ENCODE data around the gene BRD9. TPM values are rescaled to one million over a fixed set of nuclear protein-coding genes. Genes with fewer than 3 reads are reported as not detected.

BRD9 gene
- total and polyA plus RNA-seq, 2 donors (not counting 3 experiments of a cell fraction or from before 2014, with no cell fraction given): 17.6 to 67.6 TPM

DNA sequence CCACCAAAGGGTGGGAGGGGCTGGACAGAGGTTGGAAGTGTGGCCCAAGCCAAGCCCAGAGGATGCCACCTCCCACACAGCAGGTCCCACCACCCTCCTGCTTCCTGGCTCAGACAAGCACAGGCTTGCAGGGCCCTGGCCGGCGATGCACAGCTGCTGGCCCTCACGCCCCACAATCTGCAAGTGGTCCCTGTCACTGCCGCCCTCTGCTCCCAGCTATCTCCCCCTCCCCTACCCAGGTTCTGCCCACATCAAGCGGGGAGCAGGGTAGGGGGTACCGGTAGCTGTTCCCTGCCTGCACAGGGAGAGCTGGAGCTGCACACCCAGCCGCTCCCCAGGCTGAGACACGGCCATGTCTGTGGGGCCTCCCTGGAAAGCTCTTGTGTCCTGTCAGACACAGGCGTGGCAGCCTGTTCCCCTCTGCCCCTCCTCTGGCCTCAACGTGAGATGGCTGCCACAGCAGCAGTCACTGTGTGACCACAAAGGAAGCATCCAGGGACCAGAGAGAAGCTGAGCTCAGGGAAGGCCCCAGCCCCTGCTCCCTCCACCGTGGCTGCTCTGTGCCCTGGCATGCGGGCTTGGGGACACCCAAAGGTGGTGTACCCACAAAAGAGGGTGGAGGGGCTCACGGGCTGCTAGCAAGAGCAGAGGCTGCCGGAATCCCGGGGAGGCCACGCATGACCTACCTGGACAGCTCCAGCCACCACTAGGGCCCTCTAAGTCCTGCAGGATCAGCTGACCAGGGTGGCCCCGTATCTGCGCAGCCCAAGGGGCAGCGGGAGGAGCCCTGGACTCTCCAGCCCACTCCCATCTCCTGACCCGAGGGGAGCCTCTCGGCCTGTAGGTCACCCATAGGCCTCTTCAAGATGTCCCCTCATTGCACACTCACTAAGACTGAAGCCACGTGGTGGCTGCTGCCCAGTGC, 30.9 kb downstream of the BRD9 start:
- Histone ChIP-seq H3K27ac (ENCODE audit: insufficient read depth, low read depth, low read length) (no peak overlapping the region), H3K79me2 (ENCODE audit: control insufficient read depth, insufficient read depth, low read length) (no peaks in the 10 kb centered on the region), H4K20me1 (replicated peaks; ENCODE audit: control insufficient read depth, extremely low read depth, insufficient read depth, low read length) (no peaks in the 10 kb centered on the region), H3K4me2 (ENCODE audit: insufficient read depth, low read length) (no peak overlapping the region), H3K9ac (replicated peaks; ENCODE audit: extremely low read depth, insufficient read depth, low read length) (no peak overlapping the region), H3K9me1 (replicated peaks; ENCODE audit: control insufficient read depth, extremely low read depth, insufficient read depth, low read length) (no peaks in the 10 kb centered on the region), H3K36me3 (ENCODE audit: control insufficient read depth in 2 of 2, extremely low read depth in 1 of 2, insufficient read depth in 2 of 2, low read length in 2 of 2) (peaks cover 0 to 22% of the 10 kb centered on the region in 2 experiments), H3K9me3 (replicated peaks; ENCODE audit: control insufficient read depth, insufficient read depth, low read length) (no peaks in the 10 kb centered on the region), H2AFZ (ENCODE audit: low read depth, low read length) (no peak overlapping the region), H3K4me3 (replicated peaks in 1 of 3; ENCODE audit: insufficient read depth in 1 of 3, low read depth in 1 of 3, low read length in 3 of 3) (no peak overlapping the region), H3K27me3 (ENCODE audit: control insufficient read depth in 2 of 2, insufficient read depth in 2 of 2, low read length in 2 of 2) (no peaks in the 10 kb centered on the region), H3K4me1 (ENCODE audit: control insufficient read depth, extremely low read depth, insufficient read depth, low read length) (no peaks in the 10 kb centered on the region)
- TF ChIP-seq, protein P1, sequence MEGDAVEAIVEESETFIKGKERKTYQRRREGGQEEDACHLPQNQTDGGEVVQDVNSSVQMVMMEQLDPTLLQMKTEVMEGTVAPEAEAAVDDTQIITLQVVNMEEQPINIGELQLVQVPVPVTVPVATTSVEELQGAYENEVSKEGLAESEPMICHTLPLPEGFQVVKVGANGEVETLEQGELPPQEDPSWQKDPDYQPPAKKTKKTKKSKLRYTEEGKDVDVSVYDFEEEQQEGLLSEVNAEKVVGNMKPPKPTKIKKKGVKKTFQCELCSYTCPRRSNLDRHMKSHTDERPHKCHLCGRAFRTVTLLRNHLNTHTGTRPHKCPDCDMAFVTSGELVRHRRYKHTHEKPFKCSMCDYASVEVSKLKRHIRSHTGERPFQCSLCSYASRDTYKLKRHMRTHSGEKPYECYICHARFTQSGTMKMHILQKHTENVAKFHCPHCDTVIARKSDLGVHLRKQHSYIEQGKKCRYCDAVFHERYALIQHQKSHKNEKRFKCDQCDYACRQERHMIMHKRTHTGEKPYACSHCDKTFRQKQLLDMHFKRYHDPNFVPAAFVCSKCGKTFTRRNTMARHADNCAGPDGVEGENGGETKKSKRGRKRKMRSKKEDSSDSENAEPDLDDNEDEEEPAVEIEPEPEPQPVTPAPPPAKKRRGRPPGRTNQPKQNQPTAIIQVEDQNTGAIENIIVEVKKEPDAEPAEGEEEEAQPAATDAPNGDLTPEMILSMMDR (IDR thresholded peaks at IDR 0.05; ENCODE audit: extremely low read depth in 1 of 2, insufficient read depth in 1 of 2, low read depth in 1 of 2, low read length in 2 of 2): no peak
- no peak for TF ChIP-seq EZH2 (IDR thresholded peaks at IDR 0.05; ENCODE audit: borderline replicate concordance, low read depth, low read length, severe bottlenecking)
- no peak for TF ChIP-seq MYC (IDR thresholded peaks at IDR 0.05; ENCODE audit: low read depth, low read length)
- no peak for TF ChIP-seq JUN (IDR thresholded peaks at IDR 0.05; ENCODE audit: borderline replicate concordance, insufficient read depth, insufficient read length, low read depth)
- TF ChIP-seq, protein P2, sequence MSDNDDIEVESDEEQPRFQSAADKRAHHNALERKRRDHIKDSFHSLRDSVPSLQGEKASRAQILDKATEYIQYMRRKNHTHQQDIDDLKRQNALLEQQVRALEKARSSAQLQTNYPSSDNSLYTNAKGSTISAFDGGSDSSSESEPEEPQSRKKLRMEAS (IDR thresholded peaks at IDR 0.05; ENCODE audit: insufficient read depth, insufficient read length): no peak
- no peak for TF ChIP-seq GATA2 (IDR thresholded peaks at IDR 0.05; ENCODE audit: insufficient read depth, insufficient read length, low read depth, low read length)
- TF ChIP-seq FOS (IDR thresholded peaks at IDR 0.05; ENCODE audit: borderline replicate concordance, insufficient read depth, low read length): no peak
- no peak for TF ChIP-seq POLR2A (IDR thresholded peaks at IDR 0.05; ENCODE audit: low read depth, low read length)
- no peak for FAIRE-seq
- intact Hi-C loops (cut with micrococcal nuclease): no loop called here
- ChIA-PET POLR2A (no interaction called here), CTCF (no interaction called here)
- no peak for DNase-seq (ENCODE audit: low read depth, low spot score)
- dilution Hi-C loops (cut with MboI; ENCODE audit: extremely low pct_ligation_motif_present, low sequenced_read_pairs): no loop called here
- no TSS peak for BruUV-seq (replicated peaks)

Measured in endothelial cell of umbilical vein (primary cell).